Measurements from ENCODE around the gene TARS2. TPM values are rescaled to one million over a fixed set of nuclear protein-coding genes. Genes with fewer than 3 reads are reported as not detected.

The TARS2 gene
- total and polyA plus RNA-seq, 2 of the 13 experiments (the other 11 are each of a cell fraction or from before 2014, with no cell fraction given): 21.3 to 22.8 TPM

DNA sequence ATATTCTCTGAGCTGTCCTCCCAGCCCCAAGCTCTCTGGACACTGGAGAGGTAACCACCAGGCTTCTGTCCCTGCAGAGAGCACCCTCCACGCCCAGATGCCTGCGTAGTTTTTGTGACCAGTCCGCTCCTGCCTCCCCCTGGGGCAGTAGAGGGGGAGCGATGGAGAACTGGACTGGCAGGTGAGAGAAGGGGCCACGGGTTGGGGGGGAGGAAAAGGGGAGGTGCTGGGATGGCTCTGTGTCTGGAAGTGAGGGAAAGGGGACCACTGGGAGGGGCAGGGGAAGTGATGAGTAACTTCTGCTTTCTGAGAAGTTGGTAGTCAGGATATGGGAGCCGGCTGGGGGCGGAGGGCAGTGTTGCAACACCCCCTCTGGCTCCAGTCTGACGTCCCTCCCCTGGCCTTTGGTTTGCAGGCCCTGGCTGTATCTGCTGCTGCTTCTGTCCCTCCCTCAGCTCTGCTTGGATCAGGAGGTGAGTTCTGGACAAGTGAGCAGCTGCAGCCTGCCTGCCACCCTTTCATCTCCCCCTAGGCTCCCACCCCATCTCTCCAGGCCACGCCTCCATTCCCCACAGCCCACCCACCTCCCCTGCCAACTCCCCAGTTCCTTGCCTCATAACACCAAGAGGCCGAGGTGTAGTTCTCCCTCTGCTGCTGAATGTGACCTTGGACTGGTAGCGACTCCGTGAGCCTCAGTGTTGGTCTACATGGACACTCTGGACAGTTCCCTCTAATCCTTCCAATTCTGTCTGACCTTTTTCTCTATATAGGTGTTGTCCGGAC is 65.1 kb downstream of the TARS2 start (continued):
- TF ChIP-seq ZBTB1 (CRISPR knock-in tag; IDR thresholded peaks at IDR 0.05; ENCODE audit: borderline replicate concordance) (no peak), KDM4B (CRISPR knock-in tag; IDR thresholded peaks at IDR 0.05) (no peak), NFIC (IDR thresholded peaks at IDR 0.05; ENCODE audit: low read length) (no peak), ZNF644 (CRISPR knock-in tag; IDR thresholded peaks at IDR 0.05; ENCODE audit: low read depth) (no peak), ARNT (IDR thresholded peaks at IDR 0.05) (no peak), ELF1 (CRISPR knock-in tag; IDR thresholded peaks at IDR 0.05) (0 out of 2 replicates have a peak, but pooled peaks have one; percentile 13), KDM2A (CRISPR knock-in tag; IDR thresholded peaks at IDR 0.05; ENCODE audit: borderline replicate concordance, low read depth) (peak; percentile 77), CBX1 (IDR thresholded peaks at IDR 0.05; ENCODE audit: low read depth) (no peak), ZNF460 (CRISPR knock-in tag; IDR thresholded peaks at IDR 0.05; ENCODE audit: borderline replicate concordance) (no peak), ZNF652 (CRISPR knock-in tag; IDR thresholded peaks at IDR 0.05; ENCODE audit: borderline replicate concordance, low read depth) (peak; percentile 29; the same call in 1 of the 2 replicates), ZNF567 (CRISPR knock-in tag; IDR thresholded peaks at IDR 0.05; ENCODE audit: borderline replicate concordance) (no peak), ZNF367 (CRISPR knock-in tag; IDR thresholded peaks at IDR 0.05; ENCODE audit: borderline replicate concordance) (no peak), ZNF772 (CRISPR knock-in tag; IDR thresholded peaks at IDR 0.05) (0 out of 2 replicates have a peak, but pooled peaks have one; percentile 28), ZNF761 (CRISPR knock-in tag; conservative IDR thresholded peaks at IDR 0.05) (no peak), ZNF577 (CRISPR knock-in tag; IDR thresholded peaks at IDR 0.05; ENCODE audit: borderline replicate concordance, low read depth) (no peak), ATRX (CRISPR knock-in tag; IDR thresholded peaks at IDR 0.05; ENCODE audit: borderline replicate concordance) (no peak), ZSCAN29 (CRISPR knock-in tag; conservative IDR thresholded peaks at IDR 0.05) (peak; percentile 68), MYC (CRISPR knock-in tag; IDR thresholded peaks at IDR 0.05; ENCODE audit: borderline replicate concordance) (peak; percentile 36; the same call in 1 of the 2 replicates)
- TF ChIP-seq, protein P1, sequence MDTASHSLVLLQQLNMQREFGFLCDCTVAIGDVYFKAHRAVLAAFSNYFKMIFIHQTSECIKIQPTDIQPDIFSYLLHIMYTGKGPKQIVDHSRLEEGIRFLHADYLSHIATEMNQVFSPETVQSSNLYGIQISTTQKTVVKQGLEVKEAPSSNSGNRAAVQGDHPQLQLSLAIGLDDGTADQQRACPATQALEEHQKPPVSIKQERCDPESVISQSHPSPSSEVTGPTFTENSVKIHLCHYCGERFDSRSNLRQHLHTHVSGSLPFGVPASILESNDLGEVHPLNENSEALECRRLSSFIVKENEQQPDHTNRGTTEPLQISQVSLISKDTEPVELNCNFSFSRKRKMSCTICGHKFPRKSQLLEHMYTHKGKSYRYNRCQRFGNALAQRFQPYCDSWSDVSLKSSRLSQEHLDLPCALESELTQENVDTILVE (CRISPR knock-in tag; IDR thresholded peaks at IDR 0.05): no peak
- TF ChIP-seq, protein P2, sequence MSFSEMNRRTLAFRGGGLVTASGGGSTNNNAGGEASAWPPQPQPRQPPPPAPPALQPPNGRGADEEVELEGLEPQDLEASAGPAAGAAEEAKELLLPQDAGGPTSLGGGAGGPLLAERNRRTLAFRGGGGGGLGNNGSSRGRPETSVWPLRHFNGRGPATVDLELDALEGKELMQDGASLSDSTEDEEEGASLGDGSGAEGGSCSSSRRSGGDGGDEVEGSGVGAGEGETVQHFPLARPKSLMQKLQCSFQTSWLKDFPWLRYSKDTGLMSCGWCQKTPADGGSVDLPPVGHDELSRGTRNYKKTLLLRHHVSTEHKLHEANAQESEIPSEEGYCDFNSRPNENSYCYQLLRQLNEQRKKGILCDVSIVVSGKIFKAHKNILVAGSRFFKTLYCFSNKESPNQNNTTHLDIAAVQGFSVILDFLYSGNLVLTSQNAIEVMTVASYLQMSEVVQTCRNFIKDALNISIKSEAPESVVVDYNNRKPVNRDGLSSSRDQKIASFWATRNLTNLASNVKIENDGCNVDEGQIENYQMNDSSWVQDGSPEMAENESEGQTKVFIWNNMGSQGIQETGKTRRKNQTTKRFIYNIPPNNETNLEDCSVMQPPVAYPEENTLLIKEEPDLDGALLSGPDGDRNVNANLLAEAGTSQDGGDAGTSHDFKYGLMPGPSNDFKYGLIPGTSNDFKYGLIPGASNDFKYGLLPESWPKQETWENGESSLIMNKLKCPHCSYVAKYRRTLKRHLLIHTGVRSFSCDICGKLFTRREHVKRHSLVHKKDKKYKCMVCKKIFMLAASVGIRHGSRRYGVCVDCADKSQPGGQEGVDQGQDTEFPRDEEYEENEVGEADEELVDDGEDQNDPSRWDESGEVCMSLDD (CRISPR knock-in tag; IDR thresholded peaks at IDR 0.05; ENCODE audit: borderline replicate concordance): no peak; the same call in 1 of the 2 replicates
- TF ChIP-seq, protein P3, sequence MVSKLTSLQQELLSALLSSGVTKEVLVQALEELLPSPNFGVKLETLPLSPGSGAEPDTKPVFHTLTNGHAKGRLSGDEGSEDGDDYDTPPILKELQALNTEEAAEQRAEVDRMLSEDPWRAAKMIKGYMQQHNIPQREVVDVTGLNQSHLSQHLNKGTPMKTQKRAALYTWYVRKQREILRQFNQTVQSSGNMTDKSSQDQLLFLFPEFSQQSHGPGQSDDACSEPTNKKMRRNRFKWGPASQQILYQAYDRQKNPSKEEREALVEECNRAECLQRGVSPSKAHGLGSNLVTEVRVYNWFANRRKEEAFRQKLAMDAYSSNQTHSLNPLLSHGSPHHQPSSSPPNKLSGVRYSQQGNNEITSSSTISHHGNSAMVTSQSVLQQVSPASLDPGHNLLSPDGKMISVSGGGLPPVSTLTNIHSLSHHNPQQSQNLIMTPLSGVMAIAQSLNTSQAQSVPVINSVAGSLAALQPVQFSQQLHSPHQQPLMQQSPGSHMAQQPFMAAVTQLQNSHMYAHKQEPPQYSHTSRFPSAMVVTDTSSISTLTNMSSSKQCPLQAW (CRISPR knock-in tag; IDR thresholded peaks at IDR 0.05): no peak; the same call in 1 of the 2 replicates
